Suprapubic skin (tissue), 4 donors: Measurements from ENCODE around the gene NEU1. TPM values are rescaled to one million over a fixed set of nuclear protein-coding genes. Genes with fewer than 3 reads are reported as not detected.
"Not testable (repeated sequence)": the region's sequence is repeated elsewhere in the genome, so short reads cannot be mapped to it uniquely, and the experiment has no call there.

Experiments used
- DNase-seq, 2 donors: peaks; one replicate each; pipeline ENCODE4 v3.0.0-alpha.2; 2019; ENCODE audit warnings: low spot score in 2 of 2
- H3K27ac ChIP-seq: fragments of 200-600 bp; sonication (generic); one replicate; pipeline ENCODE4 v1.5.1; 2019
- H3K27me3 ChIP-seq: fragments of 200-600 bp; sonication (generic); one replicate; pipeline ENCODE4 v1.5.1; 2019
- H3K36me3 ChIP-seq: fragments of 200-600 bp; sonication (generic); one replicate; pipeline ENCODE4 v1.5.1; 2019
- H3K4me1 ChIP-seq: fragments of 200-600 bp; sonication (generic); one replicate; pipeline ENCODE4 v1.5.1; 2019
- H3K4me3 ChIP-seq: fragments of 200-600 bp; sonication (generic); one replicate; pipeline ENCODE4 v1.5.1; 2019; ENCODE audit warnings: mild to moderate bottlenecking
- H3K9me3 ChIP-seq: fragments of 200-600 bp; sonication (generic); one replicate; pipeline ENCODE4 v1.5.1; 2019
- EP300 ChIP-seq: sonication (generic); formaldehyde crosslinking; IDR thresholded peaks from one replicate; pipeline ENCODE4 v1.6.1; 2017; ENCODE audit warnings: antibody characterized with exemption
- POLR2A ChIP-seq, 2 donors: fragments of 450-650 bp; IDR thresholded peaks; one replicate each; pipeline ENCODE4 v1.6.1; 2017; ENCODE audit warnings: antibody characterized with exemption in 2 of 2, mild to moderate bottlenecking in 2 of 2, moderate library complexity in 2 of 2
- POLR2AphosphoS5 ChIP-seq, 3 donors: sonication (generic); formaldehyde crosslinking; IDR thresholded peaks; one replicate each; pipeline ENCODE4 v1.6.1; 2017; ENCODE audit warnings: antibody characterized with exemption in 3 of 3
- WGBS: methylation state at CpG from one replicate; pipeline ENCODE4 v1.1.5; 2018; 5-methylcytosine and 5-hydroxymethylcytosine counted together
- total RNA-seq, 4 donors: library from RNA; depleted of rRNA; stranded (reverse); fragments of >200 nt; gene quantifications; one replicate each; pipeline ENCODE4 v1.1.0, GENCODE V29; 2016
- TF ChIP-seq, protein P1 (sequence below), 2 donors: fragments of 200-600 bp in 1 of 2; fragments of 450-650 bp in 1 of 2; sonication (generic) in 1 of 2; IDR thresholded peaks; one replicate each; pipeline ENCODE4 v1.5.1; 2016 to 2019; ENCODE audit warnings: antibody characterized with exemption in 2 of 2, mild to moderate bottlenecking in 1 of 2, moderate library complexity in 1 of 2

Gene NEU1
- total RNA-seq, 4 donors from 2014 or later: 22.2 to 42.7 (median 39.8) TPM

DNA sequence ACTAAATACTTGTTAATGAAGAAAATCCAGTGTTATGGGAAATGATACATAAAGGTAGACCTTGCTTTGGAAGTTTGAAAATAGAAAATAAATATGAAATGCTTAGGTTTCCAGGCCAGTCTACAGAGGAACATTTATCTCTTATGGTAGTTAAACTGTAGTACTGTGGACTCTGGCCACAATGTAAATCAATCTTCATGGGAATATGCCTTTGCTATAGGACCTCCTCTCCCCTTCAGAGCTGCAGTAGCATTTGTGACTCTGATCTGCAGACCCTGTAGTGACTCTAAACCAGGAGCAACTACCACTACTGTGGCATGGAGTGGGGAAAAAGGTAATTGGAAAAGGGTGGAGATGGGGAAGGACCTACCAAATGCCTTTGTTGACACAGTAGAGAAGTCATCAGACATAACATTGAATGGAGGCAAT, 42.7 kb downstream of the NEU1 start:
- no peak for DNase-seq

DNA sequence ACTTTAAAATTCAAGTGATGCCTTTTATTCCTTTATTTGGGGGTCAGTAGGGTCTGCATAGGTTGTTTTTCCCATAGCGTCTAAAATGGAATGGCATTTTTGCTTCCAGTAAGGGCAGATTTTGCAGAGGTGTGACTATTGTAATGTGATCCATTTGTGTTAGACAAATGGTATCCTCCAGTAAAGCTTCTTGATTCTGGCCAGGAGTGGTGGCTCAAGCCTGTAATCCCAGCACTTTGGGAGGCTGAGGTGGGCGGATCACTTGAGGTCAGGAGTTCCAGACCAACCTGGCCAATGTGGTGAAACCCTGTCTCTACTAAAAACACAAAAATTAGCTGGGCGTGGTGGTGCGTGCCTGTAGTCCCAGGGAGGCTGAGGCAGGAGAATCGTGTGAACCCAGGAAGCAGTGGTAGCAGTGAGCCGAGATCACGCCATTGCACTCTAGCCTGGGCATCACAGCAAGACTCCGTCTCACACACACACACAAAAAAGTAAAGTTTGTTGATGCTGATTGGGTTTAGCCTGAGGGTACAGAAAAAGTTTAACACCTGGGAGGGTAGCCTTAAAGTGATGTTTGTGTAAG, 44.6 kb downstream of the NEU1 start:
- not testable (repeated sequence) for DNase-seq, H3K27me3 ChIP-seq, H3K36me3 ChIP-seq, H3K9me3 ChIP-seq
- 30% methylated on average over 8 of the region's 8 CpGs for WGBS
- H3K4me3 ChIP-seq: peak overlapping the region; percentile 58
- H3K4me1 ChIP-seq: peaks cover 68% of the 10 kb centered on the region
- H3K27ac ChIP-seq: peak overlapping the region; percentile 77

More for the DNA sequence above, 42.7 kb downstream of the NEU1 start:
- Histone ChIP-seq H3K4me1 (peaks cover 72% of the 10 kb centered on the region), H3K4me3 (peak overlapping the region; percentile 58), H3K27ac (peak overlapping the region; percentile 59), H3K36me3 (no peaks in the 10 kb centered on the region), H3K27me3 (no peaks in the 10 kb centered on the region), H3K9me3 (no peaks in the 10 kb centered on the region)
- no peak for TF ChIP-seq POLR2AphosphoS5 (IDR thresholded peaks at IDR 0.05)
- no peak for TF ChIP-seq POLR2A (IDR thresholded peaks at IDR 0.05)
- TF ChIP-seq, protein P1, sequence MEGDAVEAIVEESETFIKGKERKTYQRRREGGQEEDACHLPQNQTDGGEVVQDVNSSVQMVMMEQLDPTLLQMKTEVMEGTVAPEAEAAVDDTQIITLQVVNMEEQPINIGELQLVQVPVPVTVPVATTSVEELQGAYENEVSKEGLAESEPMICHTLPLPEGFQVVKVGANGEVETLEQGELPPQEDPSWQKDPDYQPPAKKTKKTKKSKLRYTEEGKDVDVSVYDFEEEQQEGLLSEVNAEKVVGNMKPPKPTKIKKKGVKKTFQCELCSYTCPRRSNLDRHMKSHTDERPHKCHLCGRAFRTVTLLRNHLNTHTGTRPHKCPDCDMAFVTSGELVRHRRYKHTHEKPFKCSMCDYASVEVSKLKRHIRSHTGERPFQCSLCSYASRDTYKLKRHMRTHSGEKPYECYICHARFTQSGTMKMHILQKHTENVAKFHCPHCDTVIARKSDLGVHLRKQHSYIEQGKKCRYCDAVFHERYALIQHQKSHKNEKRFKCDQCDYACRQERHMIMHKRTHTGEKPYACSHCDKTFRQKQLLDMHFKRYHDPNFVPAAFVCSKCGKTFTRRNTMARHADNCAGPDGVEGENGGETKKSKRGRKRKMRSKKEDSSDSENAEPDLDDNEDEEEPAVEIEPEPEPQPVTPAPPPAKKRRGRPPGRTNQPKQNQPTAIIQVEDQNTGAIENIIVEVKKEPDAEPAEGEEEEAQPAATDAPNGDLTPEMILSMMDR (IDR thresholded peaks at IDR 0.05): no peak
- TF ChIP-seq EP300: no peak

DNA sequence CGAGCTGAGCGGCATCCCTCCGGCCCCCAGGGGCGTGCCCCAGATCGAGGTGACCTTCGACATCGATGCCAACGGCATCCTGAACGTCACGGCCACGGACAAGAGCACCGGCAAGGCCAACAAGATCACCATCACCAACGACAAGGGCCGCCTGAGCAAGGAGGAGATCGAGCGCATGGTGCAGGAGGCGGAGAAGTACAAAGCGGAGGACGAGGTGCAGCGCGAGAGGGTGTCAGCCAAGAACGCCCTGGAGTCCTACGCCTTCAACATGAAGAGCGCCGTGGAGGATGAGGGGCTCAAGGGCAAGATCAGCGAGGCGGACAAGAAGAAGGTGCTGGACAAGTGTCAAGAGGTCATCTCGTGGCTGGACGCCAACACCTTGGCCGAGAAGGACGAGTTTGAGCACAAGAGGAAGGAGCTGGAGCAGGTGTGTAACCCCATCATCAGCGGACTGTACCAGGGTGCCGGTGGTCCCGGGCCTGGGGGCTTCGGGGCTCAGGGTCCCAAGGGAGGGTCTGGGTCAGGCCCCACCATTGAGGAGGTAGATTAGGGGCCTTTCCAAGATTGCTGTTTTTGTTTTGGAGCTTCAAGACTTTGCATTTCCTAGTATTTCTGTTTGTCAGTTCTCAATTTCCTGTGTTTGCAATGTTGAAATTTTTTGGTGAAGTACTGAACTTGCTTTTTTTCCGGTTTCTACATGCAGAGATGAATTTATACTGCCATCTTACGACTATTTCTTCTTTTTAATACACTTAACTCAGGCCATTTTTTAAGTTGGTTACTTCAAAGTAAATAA, 45.3 kb downstream of the NEU1 start:
- peak overlapping the region; percentile 58 for H3K4me3 ChIP-seq
- peak overlapping the region; percentile 77 for H3K27ac ChIP-seq
- H3K36me3 ChIP-seq, H3K27me3 ChIP-seq, H3K9me3 ChIP-seq, DNase-seq: not testable (repeated sequence)
- WGBS: 34% methylated on average over 11 of the region's 37 CpGs
- peaks cover 66% of the 10 kb centered on the region for H3K4me1 ChIP-seq

DNA sequence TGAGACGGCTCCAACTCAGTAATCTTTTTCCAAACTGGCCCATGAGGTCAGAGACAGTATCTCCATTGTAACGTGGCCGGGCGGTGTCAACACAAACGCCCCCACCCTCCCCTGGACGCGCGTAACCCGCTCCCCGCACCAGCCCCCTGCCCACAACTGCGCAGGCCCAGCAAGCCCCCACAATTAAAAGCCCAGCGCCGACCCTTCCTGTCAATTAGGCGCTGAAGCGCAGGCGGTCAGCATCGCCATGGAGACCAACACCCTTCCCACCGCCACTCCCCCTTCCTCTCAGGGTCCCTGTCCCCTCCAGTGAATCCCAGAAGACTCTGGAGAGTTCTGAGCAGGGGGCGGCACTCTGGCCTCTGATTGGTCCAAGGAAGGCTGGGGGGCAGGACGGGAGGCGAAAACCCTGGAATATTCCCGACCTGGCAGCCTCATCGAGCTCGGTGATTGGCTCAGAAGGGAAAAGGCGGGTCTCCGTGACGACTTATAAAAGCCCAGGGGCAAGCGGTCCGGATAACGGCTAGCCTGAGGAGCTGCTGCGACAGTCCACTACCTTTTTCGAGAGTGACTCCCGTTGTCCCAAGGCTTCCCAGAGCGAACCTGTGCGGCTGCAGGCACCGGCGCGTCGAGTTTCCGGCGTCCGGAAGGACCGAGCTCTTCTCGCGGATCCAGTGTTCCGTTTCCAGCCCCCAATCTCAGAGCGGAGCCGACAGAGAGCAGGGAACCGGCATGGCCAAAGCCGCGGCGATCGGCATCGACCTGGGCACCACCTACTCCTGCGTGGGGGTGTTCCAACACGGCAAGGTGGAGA, 47.4 kb downstream of the NEU1 start, which contains the start of the genes HSPA1A and HSPA1L:
TSS of gene HSPA1A (plus strand) at position 519 of the 814 bp plus-strand sequence. CDS start at position 733, 214 bp downstream.
TSS of gene HSPA1L (minus strand) at position 259 of the 814 bp plus-strand sequence. CDS start 3,311 bp downstream, outside the sequence.
- Histone ChIP-seq H3K27ac (peak within 1 kb of the TSS; percentile 98), H3K9me3 (no peaks in the 10 kb centered on the region), H3K36me3 (no peaks in the 10 kb centered on the region), H3K27me3 (no peaks in the 10 kb centered on the region), H3K4me1 (peaks cover 49% of the 10 kb centered on the region), H3K4me3 (peak within 1 kb of the TSS; percentile 72)
- TF ChIP-seq POLR2A (IDR thresholded peaks at IDR 0.05): peak; percentile 96 to 99
- TF ChIP-seq EP300: no peak
- peak; percentile 90 to 96 (median 96) for TF ChIP-seq POLR2AphosphoS5 (IDR thresholded peaks at IDR 0.05)
- TF ChIP-seq, protein P1 (IDR thresholded peaks at IDR 0.05): no peak
- WGBS: under 1% methylated on average over 26 of the region's 56 CpGs
- peak; percentile 98 for DNase-seq

DNA sequence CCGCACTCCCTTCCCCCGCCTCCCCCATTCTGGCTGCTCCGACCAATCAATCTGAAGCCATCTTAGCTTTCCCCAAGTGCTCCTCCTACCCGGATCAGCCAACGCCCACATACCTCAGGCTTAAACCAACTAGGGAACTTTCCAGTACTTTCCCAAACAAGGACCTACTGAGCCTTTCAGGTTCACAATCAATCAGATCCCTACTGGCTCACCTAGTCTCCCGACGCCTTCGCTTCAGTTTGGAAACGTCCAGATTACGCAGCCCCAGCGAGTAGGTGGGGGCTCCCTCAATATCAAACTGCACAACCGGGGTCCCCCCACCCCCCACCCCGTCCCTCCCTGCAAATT, 48.0 kb downstream of the NEU1 start:
- WGBS: 0% methylated on average over 13 of the region's 13 CpGs
- peak; percentile 98 for DNase-seq
- no peaks in the 10 kb centered on the region for H3K27me3 ChIP-seq
- peak overlapping the region; percentile 72 for H3K4me3 ChIP-seq
- TF ChIP-seq POLR2AphosphoS5 (IDR thresholded peaks at IDR 0.05) (peak in 2 of 3 donors; percentile 12 to 46), POLR2A (IDR thresholded peaks at IDR 0.05) (peak in 1 of 2 donors; percentile 46), EP300 (no peak)
- TF ChIP-seq, protein P1 (IDR thresholded peaks at IDR 0.05): no peak
- H3K9me3 ChIP-seq: no peaks in the 10 kb centered on the region
- H3K27ac ChIP-seq: peak overlapping the region; percentile 98
- no peaks in the 10 kb centered on the region for H3K36me3 ChIP-seq
- H3K4me1 ChIP-seq: peaks cover 44% of the 10 kb centered on the region

DNA sequence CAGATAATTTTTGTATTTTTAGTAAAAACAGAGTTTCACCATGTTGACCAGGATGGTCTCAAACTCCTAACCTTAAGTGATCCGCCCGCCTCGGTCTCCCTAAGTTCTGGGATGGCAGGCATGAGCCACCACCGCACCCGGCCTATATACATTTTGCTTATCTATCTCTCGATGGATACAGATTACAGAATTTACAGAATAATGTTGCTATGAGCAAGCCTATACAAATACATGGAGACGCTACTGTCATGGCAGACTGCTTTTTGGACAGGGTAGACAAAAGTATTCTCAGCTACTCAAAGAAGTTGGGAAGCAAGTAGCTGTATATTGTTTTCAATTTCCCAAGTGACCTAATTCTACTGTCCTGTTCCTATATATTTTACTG, 49.2 kb downstream of the NEU1 start:
- Histone ChIP-seq H3K4me3 (peak overlapping the region; percentile 72), H3K36me3 (no peaks in the 10 kb centered on the region), H3K4me1 (peaks cover 33% of the 10 kb centered on the region), H3K9me3 (no peaks in the 10 kb centered on the region), H3K27me3 (no peaks in the 10 kb centered on the region), H3K27ac (peak overlapping the region; percentile 98)
- WGBS: 94% methylated on average over 7 of the region's 7 CpGs
- no peak for TF ChIP-seq EP300
- no peak for TF ChIP-seq POLR2A (IDR thresholded peaks at IDR 0.05)
- DNase-seq: no peak
